GM12892 (cell line): ENCODE measurements around the gene PEX14.

Experiments
- POLR2AphosphoS5 ChIP-seq: IDR thresholded peaks from 2 replicates; pipeline ENCODE4 v1.6.1; 2011; ENCODE audit warnings: low read depth, low read length, control low read depth
- TAF1 ChIP-seq: IDR thresholded peaks from 2 replicates; pipeline ENCODE4 v1.6.1; 2011; ENCODE audit warnings: low read depth, mild to moderate bottlenecking, control low read depth, low read length, borderline replicate concordance

GRCh38 chr1:10506677-10507047, 31.9 kb downstream of the PEX14 start:
- TF ChIP-seq POLR2AphosphoS5 (no peak), TAF1 (no peak)
